ENCODE measurements around the gene RNU5B-1.

RNU5B-1 gene

DNA sequence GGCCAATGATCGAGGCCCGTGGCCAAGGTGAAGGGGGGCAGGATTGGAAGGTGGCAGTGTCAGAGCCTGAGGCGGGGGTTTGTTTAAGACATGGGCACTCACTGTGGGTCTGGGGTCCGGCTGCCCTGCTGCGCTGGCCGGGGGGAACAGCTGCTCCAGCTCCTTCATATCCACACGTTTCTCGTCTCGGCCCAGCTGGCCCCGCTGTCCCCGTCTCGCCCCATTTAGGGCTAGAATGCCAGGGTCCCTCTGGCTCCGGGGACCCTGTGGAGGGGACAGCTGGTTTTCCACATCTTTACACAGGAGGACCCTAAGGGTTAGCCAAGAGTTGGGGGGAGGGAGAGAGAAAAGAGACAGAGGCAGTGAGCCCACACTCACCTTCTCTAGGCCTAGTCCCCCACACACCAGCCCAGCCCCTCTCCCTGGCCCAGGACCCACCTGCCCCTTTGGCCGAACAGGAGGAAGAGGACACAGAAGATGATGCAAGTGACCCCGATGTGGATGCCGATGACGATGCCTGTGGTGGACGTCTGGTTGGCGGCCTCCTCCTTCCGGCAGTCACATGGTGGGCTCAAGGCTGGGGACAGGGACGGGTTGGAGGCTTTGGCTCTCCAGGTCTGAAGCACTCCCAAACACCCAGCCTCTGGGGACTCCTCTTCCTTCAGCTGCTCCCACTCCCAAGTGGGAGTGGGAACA is 25.0 kb downstream of the RNU5B-1 start:
- no peak for DNase-seq

GRCh38 chr15:65329984-65330735 is 25.7 kb downstream of the RNU5B-1 start:
- DNase-seq: no peak

DNA sequence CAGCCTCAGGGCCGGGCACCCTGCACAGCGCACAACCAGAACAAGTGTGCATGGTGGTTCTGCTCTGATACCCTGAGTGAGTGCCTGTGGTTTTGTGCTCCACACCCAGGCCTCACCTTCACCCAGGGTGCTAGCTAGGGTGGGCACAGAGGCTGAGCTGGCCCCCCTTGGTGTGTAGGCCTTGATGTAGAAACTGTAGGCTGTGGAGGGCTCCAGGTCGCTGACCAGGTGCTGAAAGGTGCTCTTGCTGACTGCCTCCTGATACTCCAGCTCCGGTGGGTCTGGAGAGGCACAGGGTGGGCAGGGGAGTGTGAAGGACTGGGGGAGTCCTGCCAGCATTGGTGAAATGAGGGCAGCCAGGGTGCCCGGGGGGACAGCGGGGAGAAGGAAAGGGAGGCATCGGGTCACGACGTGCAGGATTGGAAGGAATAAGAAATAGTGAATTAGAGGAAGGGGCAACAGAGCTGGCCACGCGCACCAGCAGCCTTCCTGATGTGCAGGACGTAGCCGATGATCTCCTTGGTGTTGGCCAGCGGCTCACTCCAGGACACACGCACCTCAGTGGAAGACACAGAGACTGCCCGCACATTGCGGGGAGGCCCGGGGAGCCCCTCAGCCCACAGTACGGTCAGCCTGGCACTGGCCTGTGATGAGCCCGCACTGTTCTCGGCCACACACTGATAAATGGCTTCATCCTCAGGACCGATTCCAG is 26.6 kb downstream of the RNU5B-1 start:
- DNase-seq: no peak

DNA sequence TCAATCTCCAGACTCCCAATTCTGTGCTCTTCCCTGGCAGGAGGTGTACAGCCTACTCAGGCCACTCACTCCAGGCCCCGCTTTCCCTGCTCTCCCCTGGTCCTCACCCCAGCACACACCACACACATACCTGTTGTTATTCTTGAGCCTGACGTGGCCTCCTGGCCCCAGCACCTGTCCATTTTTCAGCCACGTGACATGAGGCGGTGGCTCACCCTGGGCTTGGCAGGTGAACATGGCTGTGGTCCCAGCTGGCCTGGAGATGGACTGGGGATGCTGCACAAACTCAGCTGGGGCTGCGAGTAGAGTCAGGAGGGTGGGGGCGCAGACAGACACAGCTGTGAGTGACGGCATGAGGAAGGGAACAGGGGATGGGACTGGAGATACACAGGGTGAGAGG is 27.3 kb downstream of the RNU5B-1 start:
- no peak for DNase-seq

- no peak for DNase-seq
These were observed 28.1 kb downstream of the RNU5B-1 start for GRCh38 chr15:65332391-65333147.

DNA sequence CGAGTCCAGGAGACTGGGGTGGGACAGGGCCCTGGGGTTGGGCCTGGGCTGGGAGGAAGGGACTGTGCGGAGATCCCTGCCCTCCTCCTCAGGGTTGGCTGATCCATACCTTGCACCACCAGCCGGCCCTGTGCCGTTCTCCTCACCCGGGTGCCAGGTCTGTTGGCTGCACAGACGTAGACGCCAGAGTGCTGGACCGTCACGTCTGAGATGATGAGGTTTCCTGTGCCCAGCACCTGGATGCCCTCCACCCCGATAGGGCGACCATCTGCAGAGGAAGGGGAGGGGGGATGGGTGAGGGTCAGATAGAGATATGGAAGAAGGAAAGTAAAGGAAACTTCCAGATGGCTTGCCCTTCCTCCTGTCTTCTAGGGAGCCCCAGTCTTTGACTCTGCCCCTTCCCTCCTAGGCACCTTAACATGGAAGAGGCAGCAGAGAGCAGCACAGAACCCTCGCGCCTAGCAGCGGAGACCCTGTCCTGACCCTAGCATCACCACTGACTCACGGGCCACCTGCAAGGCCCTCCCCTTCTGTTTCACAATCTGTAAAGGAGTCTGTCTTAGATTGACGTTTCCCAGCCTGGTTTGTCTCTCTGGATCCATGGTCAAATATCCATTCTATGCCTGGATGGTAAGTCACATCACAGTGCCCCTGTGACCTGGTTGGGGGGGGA is 28.8 kb downstream of the RNU5B-1 start:
- DNase-seq: no peak

GRCh38 chr15:65333856-65334255 is 29.4 kb downstream of the RNU5B-1 start:
- no peak for DNase-seq

DNA sequence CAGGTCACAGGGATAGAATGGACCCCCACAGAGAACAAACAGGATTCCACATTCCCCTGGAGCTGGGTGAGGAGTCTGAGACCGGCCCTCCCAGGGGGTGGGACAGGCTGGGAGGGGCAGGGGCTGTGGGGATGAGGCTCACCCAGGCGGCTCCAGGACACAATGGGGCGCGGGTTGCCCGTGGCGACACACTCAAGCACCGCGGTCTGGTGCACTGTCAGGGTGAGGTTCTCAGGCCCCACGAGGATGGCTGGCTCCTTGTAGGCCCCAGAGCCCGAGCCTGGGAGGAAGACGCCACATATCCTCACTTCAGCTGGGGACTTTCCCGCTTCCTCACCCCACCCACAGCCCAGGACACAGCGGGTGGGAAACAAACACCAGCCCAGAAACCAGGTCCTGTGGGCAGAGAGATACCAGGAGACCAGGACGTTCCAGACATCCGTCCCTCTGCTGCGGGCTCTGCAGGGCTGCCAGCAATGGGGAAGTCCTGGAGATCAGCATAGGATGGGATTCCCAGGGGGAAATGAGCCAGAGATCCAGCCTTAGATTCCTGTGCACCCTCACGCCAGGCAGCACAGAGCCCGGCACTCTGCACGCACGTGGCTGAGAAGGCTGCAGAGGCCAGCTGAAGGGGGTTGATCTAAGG is 30.2 kb downstream of the RNU5B-1 start:
- DNase-seq: peak; percentile 40

GRCh38 chr15:65335278-65336055 is 31.0 kb downstream of the RNU5B-1 start:
- no peak for DNase-seq

- DNase-seq: no peak
These were observed 32.3 kb downstream of the RNU5B-1 start for GRCh38 chr15:65336493-65337435.

DNA sequence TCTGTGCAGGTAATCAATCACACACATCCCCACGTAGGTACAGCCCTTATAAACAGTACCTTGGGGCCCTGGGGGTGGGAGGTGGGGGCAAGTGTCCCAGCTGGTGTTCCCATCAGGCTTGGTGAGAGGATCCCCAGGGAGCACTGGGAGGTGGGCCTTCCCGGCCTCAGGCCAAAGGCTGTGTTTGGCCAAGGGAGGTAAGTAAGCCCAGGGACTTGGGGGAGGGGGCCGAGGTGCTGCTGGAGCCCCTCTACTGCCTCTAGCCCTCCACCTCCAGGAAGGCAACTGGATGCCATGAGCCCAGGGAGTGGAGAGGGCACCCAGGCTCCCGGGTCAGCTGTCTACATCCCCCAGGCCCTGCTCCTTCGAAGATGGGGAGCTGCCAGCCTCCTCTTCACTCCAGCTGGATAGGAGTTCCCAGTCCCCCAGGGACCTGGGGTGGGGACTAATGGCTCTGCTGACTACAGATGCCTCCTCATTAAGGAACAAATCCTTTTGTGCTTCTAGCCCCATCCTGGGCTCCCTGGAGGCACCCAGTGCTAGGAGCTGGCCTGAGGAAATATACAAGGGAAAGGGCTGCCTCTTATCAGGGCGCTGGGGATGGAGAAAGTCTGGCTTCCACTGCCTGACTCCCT is 33.1 kb downstream of the RNU5B-1 start:
- no peak for DNase-seq

DNA sequence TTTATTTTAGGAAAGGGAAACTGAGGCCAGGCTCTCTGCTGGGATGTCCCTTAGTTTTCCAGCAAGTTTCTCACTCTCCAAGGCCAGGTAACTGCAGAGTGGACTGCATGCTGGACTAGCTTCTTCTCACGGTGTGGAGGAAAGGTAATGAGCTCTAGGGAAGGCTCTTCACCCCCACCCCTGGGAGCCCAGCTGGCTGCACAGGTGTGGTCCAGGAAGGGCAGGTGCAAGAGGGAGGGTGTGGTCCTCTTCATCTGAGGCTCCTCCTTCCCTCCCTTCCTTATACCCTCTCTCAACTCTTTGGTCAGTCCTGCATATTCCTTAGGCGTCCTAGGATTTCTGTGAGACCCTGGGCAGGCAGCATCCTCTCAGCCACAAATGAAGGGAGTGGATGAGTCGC is 33.9 kb downstream of the RNU5B-1 start:
- DNase-seq: no peak

DNA sequence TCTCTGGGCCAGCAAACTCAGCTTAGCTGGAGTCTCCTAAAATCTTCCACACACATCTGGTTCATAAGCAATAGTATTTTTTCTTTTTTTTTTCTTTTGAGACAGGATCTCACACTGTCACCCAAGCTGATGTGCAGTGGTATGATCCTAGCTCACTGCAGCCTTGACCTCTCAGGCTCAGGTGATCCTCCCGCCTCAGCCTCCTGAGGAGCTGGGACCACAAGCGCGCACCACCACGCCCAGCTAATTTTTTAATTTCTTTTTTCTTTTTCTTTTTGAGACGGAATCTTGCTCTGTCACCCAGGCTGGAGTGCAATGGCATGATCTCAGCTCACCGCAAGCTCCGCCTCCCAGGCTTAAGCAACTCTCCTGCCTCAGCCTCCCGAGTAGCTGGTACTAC is 34.3 kb downstream of the RNU5B-1 start:
- DNase-seq: no peak

DNA sequence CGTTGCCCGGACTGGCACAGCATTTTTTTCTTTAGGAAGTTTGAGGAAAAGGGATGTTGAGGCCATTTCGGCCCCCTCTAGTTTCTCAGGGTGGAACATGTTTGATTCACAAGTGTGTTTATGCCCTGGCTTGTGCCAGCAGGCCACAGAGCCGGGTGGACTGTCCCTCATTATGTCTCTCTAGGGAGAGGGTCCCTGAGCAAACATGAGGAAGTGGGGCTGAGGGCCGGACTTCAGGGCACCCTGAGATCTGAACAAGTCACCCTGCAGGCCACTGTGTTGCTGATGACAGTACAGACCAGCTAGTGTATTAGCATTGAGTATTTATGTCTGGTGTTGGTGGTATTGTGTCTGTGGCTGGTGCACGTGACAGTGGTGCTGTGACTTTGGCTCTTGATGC is 34.9 kb downstream of the RNU5B-1 start:
- no peak for DNase-seq

DNA sequence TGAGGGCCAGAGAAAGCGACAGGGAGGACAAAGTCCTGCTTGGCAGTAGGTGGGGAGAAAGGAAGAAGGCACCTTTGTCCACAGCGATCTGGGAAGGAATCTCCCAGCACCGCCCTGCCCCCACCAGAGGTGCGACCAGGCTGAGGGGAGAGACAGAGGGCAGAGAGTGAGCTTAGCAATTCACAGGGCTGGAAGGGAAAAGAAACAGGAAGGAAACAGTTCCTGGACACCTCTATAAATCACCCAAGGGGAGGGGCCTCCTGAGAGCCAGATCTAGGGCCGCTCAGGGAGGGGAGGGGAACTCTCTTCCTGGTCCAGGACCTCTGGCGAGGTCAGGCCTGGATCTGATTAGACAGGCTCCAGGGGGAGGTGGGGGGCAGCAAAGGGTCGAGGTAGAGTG is 35.4 kb downstream of the RNU5B-1 start:
- DNase-seq: no peak

DNA sequence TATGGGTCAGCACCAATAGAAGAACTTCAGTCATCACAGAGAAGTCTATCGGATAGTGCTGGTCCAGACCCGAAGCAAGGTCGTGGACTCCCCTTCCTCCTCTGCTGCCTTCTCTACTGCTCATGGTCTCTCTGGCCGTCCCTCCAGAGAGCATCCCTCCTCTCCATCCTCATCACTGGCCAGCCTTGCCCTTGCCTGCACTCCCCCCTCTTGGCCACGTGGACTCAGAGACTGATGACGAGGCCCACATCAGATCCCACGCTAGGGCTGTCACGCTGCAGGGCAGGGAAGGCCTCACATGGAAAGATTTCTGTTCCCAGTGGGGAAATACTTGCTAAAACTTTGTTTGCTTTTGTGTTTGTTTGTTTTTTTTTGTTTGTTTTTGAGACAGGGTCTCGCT is 38.0 kb downstream of the RNU5B-1 start:
- no peak for DNase-seq

- no peak for DNase-seq
These were observed 39.0 kb downstream of the RNU5B-1 start for GRCh38 chr15:65343374-65343981.

- DNase-seq: no peak
These were observed 39.9 kb downstream of the RNU5B-1 start for GRCh38 chr15:65344214-65344913.
